Panc1 (cell line): ENCODE results near the gene RPS28. TPM values are rescaled to one million over a fixed set of nuclear protein-coding genes. Genes with fewer than 3 reads are reported as not detected.

Source experiments
- ATAC-seq: fragments of 200-7000 bp; cut with Tn5 transposase; 2 replicates; pipeline ENCODE4 v1.9.1; 2020; ENCODE audit warnings: mild to moderate bottlenecking, moderate library complexity
- BruUV-seq: library from RNA; stranded (reverse); fragments of 400-500 nt; replicated peaks from 2 replicates; lab custom pipeline; 2021; lab: Mats Ljungman, UMichigan
- CTCF ChIA-PET: fragments of 300-600 bp; sonication (Branson Sonifier 250); formaldehyde crosslinking; loops from one replicate; lab custom pipeline; 2022; ENCODE audit warnings: antibody characterized with exemption; lab: Charles Lee
- POLR2A ChIA-PET: fragments of 300-600 bp; sonication (Branson Sonifier 250); formaldehyde crosslinking; loops from one replicate; lab custom pipeline; 2022; ENCODE audit warnings: antibody characterized with exemption; lab: Charles Lee
- DNase-seq: peaks from one replicate; pipeline ENCODE4 v3.0.0-alpha.2; 2010; ENCODE audit warnings: low read depth, low spot score
- H3K27ac ChIP-seq: 2 replicates; pipeline ENCODE4 v1.5.1; 2011; ENCODE audit warnings: mild to moderate bottlenecking, low read length, inconsistent platforms
- H3K27me3 ChIP-seq: fragments of 200-500 bp; sonication (Bioruptor generic); 2 replicates; pipeline ENCODE4 v1.6.0; 2014; ENCODE audit warnings: low read length, inconsistent platforms; ENCODE audit not compliant: control insufficient read depth, insufficient read depth
- H3K36me3 ChIP-seq: fragments of 200-500 bp; sonication (Bioruptor generic); 2 replicates; pipeline ENCODE4 v1.5.1; 2014; ENCODE audit warnings: inconsistent platforms, mild to moderate bottlenecking, low read length, moderate library complexity; ENCODE audit not compliant: control insufficient read depth, insufficient read depth
- H3K4me1 ChIP-seq: 2 replicates; pipeline ENCODE4 v1.5.1; 2011; ENCODE audit warnings: inconsistent platforms, mild to moderate bottlenecking, low read length, moderate library complexity; ENCODE audit not compliant: control insufficient read depth, insufficient read depth
- H3K4me3 ChIP-seq, 2 experiments: 2 replicates each; pipeline ENCODE4 v1.5.1; 2011 to 2012; ENCODE audit warnings: low read depth in 2 of 2, low read length in 2 of 2, mild to moderate bottlenecking in 2 of 2, inconsistent platforms in 1 of 2, moderate library complexity in 1 of 2
- H3K9me3 ChIP-seq: fragments of 200-500 bp; sonication (Bioruptor generic); 2 replicates; pipeline ENCODE4 v1.5.1; 2014; ENCODE audit warnings: low read depth, mild to moderate bottlenecking, inconsistent platforms, low read length, moderate library complexity; ENCODE audit not compliant: control insufficient read depth, insufficient read depth
- CTCF ChIP-seq: fragments of 450-650 bp; IDR thresholded peaks from 2 replicates; pipeline ENCODE4 v1.5.1; 2017; ENCODE audit warnings: mild to moderate bottlenecking
- POLR2AphosphoS5 ChIP-seq: IDR thresholded peaks from 2 replicates; pipeline ENCODE4 v1.6.1; 2012; ENCODE audit warnings: mild to moderate bottlenecking, low read depth, low read length, moderate library complexity
- REST ChIP-seq, 2 experiments: IDR thresholded peaks; 2 replicates each; pipeline ENCODE4 v1.6.1; 2011 to 2012; ENCODE audit warnings: low read depth in 2 of 2, control low read depth in 1 of 2, low read length in 1 of 2, mild to moderate bottlenecking in 1 of 2, moderate library complexity in 1 of 2; ENCODE audit not compliant: insufficient read depth in 1 of 2
- SIN3A ChIP-seq: IDR thresholded peaks from 2 replicates; pipeline ENCODE4 v1.6.1; 2012; ENCODE audit warnings: low read depth, mild to moderate bottlenecking, low read length, moderate library complexity, borderline replicate concordance; ENCODE audit not compliant: insufficient read depth
- TCF7L2 ChIP-seq: IDR thresholded peaks from 2 replicates; pipeline ENCODE4 v1.6.1; 2011; ENCODE audit warnings: mild to moderate bottlenecking, low read depth, low read length, inconsistent platforms
- in situ Hi-C: cut with HindIII; loops from 2 replicates; pipeline ENCODE4 v1.10.0; 2016; ENCODE audit warnings: low sequenced_read_pairs, low pct_unique_long_range_greater_than_20kb
- intact Hi-C: fragments of 100-400 bp; cut with micrococcal nuclease; formaldehyde crosslinking; loops from one replicate; pipeline ENCODE4 v1.10.0; 2022; ENCODE audit not compliant: unreplicated experiment
- total RNA-seq: library from RNA; stranded (reverse); gene quantifications from one replicate; pipeline ENCODE4 v1.2.1, GENCODE V29; 2021; ENCODE audit not compliant: unreplicated experiment

RPS28 gene
- total RNA-seq, 1 experiment from 2014 or later = 1,096 TPM

GRCh38 chr19:8367327-8368001 lies 46.2 kb downstream of the RPS28 start:
- CTCF ChIA-PET = no interaction called here
- ATAC-seq = peak; percentile 17
- H3K27ac ChIP-seq = peak overlapping the region; percentile 79

More at GRCh38 chr19:8367327-8368001, 46.2 kb downstream of the RPS28 start:
- Histone ChIP-seq H3K36me3 (no peaks in the 10 kb centered on the region; the same call in none of the 2 replicates), H3K27me3 (no peaks in the 10 kb centered on the region), H3K4me3 (peak overlapping the region in 1 of 2 experiments; percentile 39; a peak in 2 of 4 replicates), H3K4me1 (peaks cover 21% of the 10 kb centered on the region), H3K9me3 (no peaks in the 10 kb centered on the region)
- DNase-seq = no peak
- POLR2A ChIA-PET = no interaction called here
- TF ChIP-seq REST (IDR thresholded peaks at IDR 0.05; ENCODE audit: insufficient read depth in 1 of 2, low read depth in 2 of 2, low read length in 1 of 2) = no peak
- TF ChIP-seq CTCF = no peak
- TF ChIP-seq POLR2AphosphoS5 = peak; percentile 66; the same call in 1 of the 2 replicates
- TF ChIP-seq SIN3A = no peak
- no peak for TF ChIP-seq TCF7L2
- intact Hi-C loops (no loop called here), in situ Hi-C loops (no loop called here)
- BruUV-seq = no TSS peak
